Endothelial cell of umbilical vein (primary cell): ENCODE results near the gene MCTP1. TPM values are rescaled to one million over a fixed set of nuclear protein-coding genes. Genes with fewer than 3 reads are reported as not detected.

Experiments
- BruUV-seq: library from RNA; stranded (reverse); fragments of 400-500 nt; replicated peaks from 2 replicates; lab custom pipeline; 2021; lab: Mats Ljungman, UMichigan
- CTCF ChIA-PET: fragments of 300-600, 350-600 bp; sonication (Branson Sonifier 250); formaldehyde crosslinking; loops from one replicate; lab custom pipeline; 2021; ENCODE audit warnings: antibody characterized with exemption, inconsistent platforms; lab: Charles Lee
- POLR2A ChIA-PET: fragments of 300-600, 350-600 bp; sonication (Branson Sonifier 250); formaldehyde crosslinking; loops from one replicate; lab custom pipeline; 2021; ENCODE audit warnings: antibody characterized with exemption, inconsistent platforms; lab: Charles Lee
- DNase-seq: peaks from one replicate; pipeline ENCODE4 v3.0.0-alpha.2; 2011; ENCODE audit warnings: low read depth, low spot score
- FAIRE-seq: peaks from 2 replicates; lab custom pipeline; 2011; peaks lifted over from hg19 to GRCh38; lab: Jason Lieb, UNC
- H2AFZ ChIP-seq: 2 replicates; pipeline ENCODE4 v1.6.0; 2012; ENCODE audit warnings: low read depth, low read length, control low read depth, inconsistent platforms
- H3K27ac ChIP-seq: 2 replicates; pipeline ENCODE4 v1.5.1; 2011; ENCODE audit warnings: low read depth, mild to moderate bottlenecking, control low read depth, low read length, moderate library complexity; ENCODE audit not compliant: insufficient read depth
- H3K27me3 ChIP-seq, 2 experiments: 2 replicates each; pipeline versions ENCODE4 v1.6.0 to v1.6.1; 2011; ENCODE audit warnings: low read length in 2 of 2, mixed read lengths in 1 of 2; ENCODE audit not compliant: control insufficient read depth in 2 of 2, insufficient read depth in 2 of 2
- H3K36me3 ChIP-seq, 2 experiments: 2 replicates in 1 of 2; 3 replicates in 1 of 2; pipeline ENCODE4 v1.5.1; 2011; ENCODE audit warnings: low read length in 2 of 2, mild to moderate bottlenecking in 1 of 2, moderate library complexity in 1 of 2; ENCODE audit not compliant: control insufficient read depth in 2 of 2, insufficient read depth in 2 of 2; ENCODE audit errors: extremely low read depth in 1 of 2
- H3K4me1 ChIP-seq: 3 replicates; pipeline ENCODE4 v1.5.1; 2011; ENCODE audit warnings: mild to moderate bottlenecking, low read length; ENCODE audit not compliant: control insufficient read depth, insufficient read depth; ENCODE audit errors: extremely low read depth
- H3K4me2 ChIP-seq: 2 replicates; pipeline ENCODE4 v1.6.1; 2011; ENCODE audit warnings: low read length, control low read depth, mixed read lengths; ENCODE audit not compliant: insufficient read depth
- H3K4me3 ChIP-seq, 3 experiments: fragments of 200-600 bp in 1 of 3; sonication (generic), shearing (Covaris generic) in 1 of 3; replicated peaks in 1 of 3; 2 replicates each; pipeline ENCODE4 v1.5.1; 2011 to 2016; ENCODE audit warnings: control low read depth in 3 of 3, low read length in 3 of 3, mild to moderate bottlenecking in 2 of 3, inconsistent platforms in 1 of 3, low read depth in 1 of 3, moderate library complexity in 1 of 3; ENCODE audit not compliant: insufficient read depth in 1 of 3
- H3K79me2 ChIP-seq: 2 replicates; pipeline ENCODE4 v1.6.0; 2012; ENCODE audit warnings: low read length, inconsistent platforms; ENCODE audit not compliant: control insufficient read depth, insufficient read depth
- H3K9ac ChIP-seq: replicated peaks from 2 replicates; pipeline ENCODE3; 2011; ENCODE audit warnings: low read length, control low read depth; ENCODE audit not compliant: insufficient read depth; ENCODE audit errors: extremely low read depth
- H3K9me1 ChIP-seq: replicated peaks from 3 replicates; pipeline ENCODE4 v1.6.0; 2011; ENCODE audit warnings: mild to moderate bottlenecking, low read length; ENCODE audit not compliant: control insufficient read depth, insufficient read depth; ENCODE audit errors: extremely low read depth
- H3K9me3 ChIP-seq: replicated peaks from 2 replicates; pipeline ENCODE4 v1.5.1; 2012; ENCODE audit warnings: low read length, inconsistent platforms; ENCODE audit not compliant: control insufficient read depth, insufficient read depth
- H4K20me1 ChIP-seq: replicated peaks from 2 replicates; pipeline ENCODE3; 2011; ENCODE audit warnings: mild to moderate bottlenecking, low read length; ENCODE audit not compliant: control insufficient read depth, insufficient read depth; ENCODE audit errors: extremely low read depth
- GATA2 ChIP-seq: IDR thresholded peaks from 2 replicates; pipeline ENCODE4 v1.7.0; 2011; ENCODE audit warnings: low read depth, mild to moderate bottlenecking, moderate library complexity, mixed read lengths, low read length; ENCODE audit not compliant: insufficient read length, insufficient read depth
- MYC ChIP-seq: IDR thresholded peaks from one replicate; pipeline ENCODE4 v1.6.1; 2011; ENCODE audit warnings: mild to moderate bottlenecking, low read depth, low read length
- POLR2A ChIP-seq: IDR thresholded peaks from 2 replicates; pipeline ENCODE4 v1.6.1; 2012; ENCODE audit warnings: low read depth, mild to moderate bottlenecking, control low read depth, low read length
- POLR2AphosphoS5 ChIP-seq: IDR thresholded peaks from 2 replicates; pipeline ENCODE4 v1.6.1; 2012; ENCODE audit warnings: low read depth, mild to moderate bottlenecking, control low read depth, low read length, moderate library complexity; ENCODE audit not compliant: insufficient read depth
- dilution Hi-C: fragments of 300-500 bp; cut with MboI; formaldehyde crosslinking; loops from one replicate; pipeline ENCODE4 v1.15.0; 2019; ENCODE audit warnings: low sequenced_read_pairs; ENCODE audit not compliant: extremely low pct_ligation_motif_present
- intact Hi-C: fragments of 100-400 bp; cut with micrococcal nuclease; formaldehyde crosslinking; loops from one replicate; pipeline ENCODE4 v1.10.0; 2022
- polyA plus RNA-seq, 4 experiments: library from polyadenylated mRNA; depleted of rRNA in 3 of 4; stranded (reverse) in 3 of 4; unstranded in 1 of 4; fragments of >200 nt; gene quantifications; 2 replicates each; pipeline versions ENCODE4 v1.2.1 to v1.2.3, GENCODE V29; 2011 to 2012; ENCODE audit warnings: missing spikeins in 1 of 4
- total RNA-seq: library from RNA; stranded (reverse); gene quantifications from 2 replicates; pipeline ENCODE4 v1.2.3, GENCODE V29; 2021
- TF ChIP-seq, protein P1 (sequence below): IDR thresholded peaks from 2 replicates; pipeline ENCODE4 v1.6.1; 2011; ENCODE audit not compliant: insufficient read depth, insufficient read length
- TF ChIP-seq, protein P2 (sequence below), 2 donors: IDR thresholded peaks; 1 replicate in 1 of 2; 2 replicates in 1 of 2; pipeline ENCODE4 v1.5.1; 2011; ENCODE audit warnings: low read length in 2 of 2, mild to moderate bottlenecking in 2 of 2, moderate library complexity in 2 of 2, control low read depth in 1 of 2, inconsistent platforms in 1 of 2, low read depth in 1 of 2; ENCODE audit not compliant: insufficient read depth in 1 of 2; ENCODE audit errors: extremely low read depth in 1 of 2

The MCTP1 gene
- total and polyA plus RNA-seq, 2 donors (not counting 3 experiments of a cell fraction or from before 2014, with no cell fraction given), result 79.3 to 203 TPM

DNA sequence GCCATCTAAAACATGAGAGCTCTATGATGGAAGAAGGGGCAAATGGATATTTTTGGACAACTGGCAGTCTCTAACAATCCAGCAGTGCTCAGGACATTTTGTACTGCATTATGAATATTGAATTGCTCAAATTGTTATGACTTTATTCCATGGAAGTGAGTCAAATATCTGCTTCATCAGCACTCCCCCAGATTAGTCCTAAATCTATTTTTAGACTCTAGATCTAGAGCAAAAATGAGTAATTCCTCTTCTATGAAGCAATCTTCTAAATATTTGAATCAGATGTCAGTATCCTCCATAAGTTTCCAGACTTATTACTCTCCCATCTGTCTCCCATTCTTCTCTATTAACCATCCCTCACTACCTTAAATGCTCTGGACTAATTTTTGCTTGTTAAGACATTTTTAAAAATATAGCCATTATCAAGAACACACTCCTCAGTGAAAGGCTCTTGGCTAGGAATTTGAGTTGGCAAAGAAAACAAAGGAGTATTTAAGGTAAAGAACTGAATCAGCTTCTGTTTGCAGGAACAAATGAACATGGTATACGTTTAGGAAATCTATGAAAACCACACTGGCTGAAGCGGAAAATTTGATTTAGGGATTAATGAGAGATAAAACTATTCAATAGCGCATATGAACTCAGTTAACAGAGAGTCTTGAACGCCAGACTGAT is 300.9 kb downstream of the MCTP1 start:
- no peaks in the 10 kb centered on the region for H3K9me3 ChIP-seq
- H4K20me1 ChIP-seq, result peaks cover 4% of the 10 kb centered on the region
- no peak overlapping the region for H3K27ac ChIP-seq
- dilution Hi-C loops, result no loop called here
- POLR2A ChIA-PET, result no interaction called here
- H3K9ac ChIP-seq, result no peak overlapping the region
- TF ChIP-seq POLR2A, result no peak
- TF ChIP-seq, protein P1, sequence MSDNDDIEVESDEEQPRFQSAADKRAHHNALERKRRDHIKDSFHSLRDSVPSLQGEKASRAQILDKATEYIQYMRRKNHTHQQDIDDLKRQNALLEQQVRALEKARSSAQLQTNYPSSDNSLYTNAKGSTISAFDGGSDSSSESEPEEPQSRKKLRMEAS, result no peak
- TF ChIP-seq, protein P2, sequence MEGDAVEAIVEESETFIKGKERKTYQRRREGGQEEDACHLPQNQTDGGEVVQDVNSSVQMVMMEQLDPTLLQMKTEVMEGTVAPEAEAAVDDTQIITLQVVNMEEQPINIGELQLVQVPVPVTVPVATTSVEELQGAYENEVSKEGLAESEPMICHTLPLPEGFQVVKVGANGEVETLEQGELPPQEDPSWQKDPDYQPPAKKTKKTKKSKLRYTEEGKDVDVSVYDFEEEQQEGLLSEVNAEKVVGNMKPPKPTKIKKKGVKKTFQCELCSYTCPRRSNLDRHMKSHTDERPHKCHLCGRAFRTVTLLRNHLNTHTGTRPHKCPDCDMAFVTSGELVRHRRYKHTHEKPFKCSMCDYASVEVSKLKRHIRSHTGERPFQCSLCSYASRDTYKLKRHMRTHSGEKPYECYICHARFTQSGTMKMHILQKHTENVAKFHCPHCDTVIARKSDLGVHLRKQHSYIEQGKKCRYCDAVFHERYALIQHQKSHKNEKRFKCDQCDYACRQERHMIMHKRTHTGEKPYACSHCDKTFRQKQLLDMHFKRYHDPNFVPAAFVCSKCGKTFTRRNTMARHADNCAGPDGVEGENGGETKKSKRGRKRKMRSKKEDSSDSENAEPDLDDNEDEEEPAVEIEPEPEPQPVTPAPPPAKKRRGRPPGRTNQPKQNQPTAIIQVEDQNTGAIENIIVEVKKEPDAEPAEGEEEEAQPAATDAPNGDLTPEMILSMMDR (IDR thresholded peaks at IDR 0.05; ENCODE audit: extremely low read depth in 1 of 2, insufficient read depth in 1 of 2, low read depth in 1 of 2, low read length in 2 of 2), result no peak
- no peak for TF ChIP-seq GATA2
- no peak for TF ChIP-seq POLR2AphosphoS5
- no peak for TF ChIP-seq MYC
- no peaks in the 10 kb centered on the region for H3K9me1 ChIP-seq
- no peak overlapping the region for H2AFZ ChIP-seq
- peaks cover 0 to 8% of the 10 kb centered on the region in 2 experiments for H3K36me3 ChIP-seq
- H3K4me1 ChIP-seq, result peaks cover 3% of the 10 kb centered on the region
- no TSS peak for BruUV-seq
- no peak for FAIRE-seq
- H3K27me3 ChIP-seq, result no peaks in the 10 kb centered on the region
- CTCF ChIA-PET, result interaction anchor here (1.0 to 2.2 kb wide), 4 partner anchors 10 to 194 kb away, joined by 3 to 11 read pairs (median 4); no protein-coding TSS in a partner anchor
- H3K79me2 ChIP-seq, result peaks cover 8% of the 10 kb centered on the region
- no peak overlapping the region for H3K4me2 ChIP-seq
- no peak for DNase-seq
- intact Hi-C loops, result no loop called here
- H3K4me3 ChIP-seq, result no peak overlapping the region
